ENCODE results near the gene SLC38A8.

DNA sequence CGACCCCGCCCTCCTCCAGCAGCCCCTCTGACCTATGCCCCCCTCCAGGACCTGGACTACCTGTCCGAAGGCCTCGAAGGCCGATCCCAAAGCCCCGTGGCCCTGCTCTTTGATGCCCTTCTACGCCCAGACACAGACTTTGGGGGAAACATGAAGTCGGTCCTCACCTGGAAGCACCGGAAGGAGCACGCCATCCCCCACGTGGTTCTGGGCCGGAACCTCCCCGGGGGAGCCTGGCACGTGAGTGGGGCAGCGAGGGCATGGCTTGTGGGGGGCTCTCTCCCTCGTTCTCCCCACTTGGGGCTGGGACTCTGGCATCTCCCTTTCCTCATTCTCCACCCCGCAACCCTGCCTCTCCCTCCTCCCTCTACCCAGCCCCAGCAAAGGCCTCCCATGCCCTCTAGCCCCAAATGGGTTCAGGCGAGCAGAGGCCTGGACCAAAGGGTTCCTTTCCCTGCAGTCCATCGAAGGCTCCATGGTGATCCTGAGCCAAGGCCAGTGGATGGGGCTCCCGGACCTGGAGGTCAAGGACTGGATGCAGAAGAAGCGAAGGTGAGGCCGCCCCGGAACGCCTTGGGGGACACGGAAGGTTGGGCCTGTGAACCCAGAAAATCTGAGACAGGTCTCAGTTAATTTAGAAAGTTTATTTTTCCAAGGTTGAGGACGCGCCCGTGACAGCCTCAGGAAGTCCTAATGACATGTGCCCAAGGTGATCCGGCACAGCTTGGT, 81.9 kb downstream of the SLC38A8 start:
- TF ChIP-seq POLR2AphosphoS5 (IDR thresholded peaks at IDR 0.05) (no peak), POLR2A (IDR thresholded peaks at IDR 0.05) (no peak), EP300 (IDR thresholded peaks at IDR 0.05) (no peak)
- TF ChIP-seq, protein P1, sequence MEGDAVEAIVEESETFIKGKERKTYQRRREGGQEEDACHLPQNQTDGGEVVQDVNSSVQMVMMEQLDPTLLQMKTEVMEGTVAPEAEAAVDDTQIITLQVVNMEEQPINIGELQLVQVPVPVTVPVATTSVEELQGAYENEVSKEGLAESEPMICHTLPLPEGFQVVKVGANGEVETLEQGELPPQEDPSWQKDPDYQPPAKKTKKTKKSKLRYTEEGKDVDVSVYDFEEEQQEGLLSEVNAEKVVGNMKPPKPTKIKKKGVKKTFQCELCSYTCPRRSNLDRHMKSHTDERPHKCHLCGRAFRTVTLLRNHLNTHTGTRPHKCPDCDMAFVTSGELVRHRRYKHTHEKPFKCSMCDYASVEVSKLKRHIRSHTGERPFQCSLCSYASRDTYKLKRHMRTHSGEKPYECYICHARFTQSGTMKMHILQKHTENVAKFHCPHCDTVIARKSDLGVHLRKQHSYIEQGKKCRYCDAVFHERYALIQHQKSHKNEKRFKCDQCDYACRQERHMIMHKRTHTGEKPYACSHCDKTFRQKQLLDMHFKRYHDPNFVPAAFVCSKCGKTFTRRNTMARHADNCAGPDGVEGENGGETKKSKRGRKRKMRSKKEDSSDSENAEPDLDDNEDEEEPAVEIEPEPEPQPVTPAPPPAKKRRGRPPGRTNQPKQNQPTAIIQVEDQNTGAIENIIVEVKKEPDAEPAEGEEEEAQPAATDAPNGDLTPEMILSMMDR (IDR thresholded peaks at IDR 0.05): no peak
